Left ventricle myocardium inferior (tissue), 1 donor: Measurements from ENCODE around the gene OAT. TPM values are rescaled to one million over a fixed set of nuclear protein-coding genes. Genes with fewer than 3 reads are reported as not detected.

Experiments
- DNase-seq: peaks from one replicate; pipeline ENCODE4 v3.0.0-alpha.2; 2020
- H3K27ac ChIP-seq: fragments of 200-600 bp; replicated peaks from 2 replicates; pipeline ENCODE4 v1.8.0; 2021
- H3K27me3 ChIP-seq: fragments of 200-600 bp; 2 replicates; pipeline ENCODE4 v1.8.0; 2021; ENCODE audit warnings: low read depth
- H3K36me3 ChIP-seq: fragments of 200-600 bp; 2 replicates; pipeline ENCODE4 v1.8.0; 2021
- H3K4me1 ChIP-seq: fragments of 200-600 bp; 2 replicates; pipeline ENCODE4 v1.8.0; 2021
- H3K4me3 ChIP-seq: fragments of 200-600 bp; 2 replicates; pipeline ENCODE4 v1.8.0; 2021; ENCODE audit warnings: mild to moderate bottlenecking, moderate library complexity
- H3K9me3 ChIP-seq: fragments of 200-600 bp; replicated peaks from 2 replicates; pipeline ENCODE4 v1.8.0; 2021
- CTCF ChIP-seq: fragments of 200-600 bp; IDR thresholded peaks from 2 replicates; pipeline ENCODE4 v1.8.0; 2021; ENCODE audit warnings: antibody characterized with exemption, mild to moderate bottlenecking, borderline replicate concordance
- intact Hi-C: fragments of 100-400 bp; cut with micrococcal nuclease; formaldehyde crosslinking; loops from one replicate; pipeline ENCODE4 v1.11.0; 2022
- total RNA-seq: library from RNA; stranded (reverse); fragmentation: NEBNext Ultra II Directional; extraction: Animal tissue kit (Norgen Biotek cat#: 25700); gene quantifications from one replicate; pipeline ENCODE4 v1.2.1, GENCODE V29; 2021
- donor health status: DM: no; HTN: yes; CAD: no; lungs with severe emphysema.

The OAT gene
- total RNA-seq, 1 donor from 2014 or later = 24.3 TPM

- Histone ChIP-seq H3K4me3 (peak overlapping the region; percentile 71), H3K27me3 (peaks cover 8% of the 10 kb centered on the region), H3K9me3 (no peaks in the 10 kb centered on the region), H3K4me1 (peaks cover 10% of the 10 kb centered on the region), H3K27ac (no peak overlapping the region), H3K36me3 (no peaks in the 10 kb centered on the region)
- peak; percentile 97 for TF ChIP-seq CTCF
- DNase-seq = peak; percentile 90
- intact Hi-C loops = loop anchor here (1.0 kb wide), 1 partner anchor 395 kb away; no protein-coding TSS in a partner anchor
These were observed 29.7 kb downstream of the OAT start for GRCh38 chr10:124388823-124389612.

- intact Hi-C loops = no loop called here
- peaks cover 8% of the 10 kb centered on the region for H3K27me3 ChIP-seq
- peaks cover 10% of the 10 kb centered on the region for H3K4me1 ChIP-seq
- DNase-seq = no peak
- no peak overlapping the region for H3K27ac ChIP-seq
- no peak for TF ChIP-seq CTCF
- H3K4me3 ChIP-seq = peak overlapping the region; percentile 71
- H3K36me3 ChIP-seq = no peaks in the 10 kb centered on the region
- H3K9me3 ChIP-seq = no peaks in the 10 kb centered on the region
These were observed 30.3 kb downstream of the OAT start for GRCh38 chr10:124388476-124388822.

- Histone ChIP-seq H3K4me1 (peaks cover 10% of the 10 kb centered on the region), H3K4me3 (no peak overlapping the region), H3K9me3 (no peaks in the 10 kb centered on the region), H3K27ac (no peak overlapping the region), H3K27me3 (peaks cover 15% of the 10 kb centered on the region), H3K36me3 (no peaks in the 10 kb centered on the region)
- intact Hi-C loops = no loop called here
- DNase-seq = no peak
- no peak for TF ChIP-seq CTCF
These were observed 31.4 kb downstream of the OAT start for GRCh38 chr10:124387078-124387874.

GRCh38 chr10:124386186-124387077, 32.3 kb downstream of the OAT start:
- no peak for TF ChIP-seq CTCF
- peaks cover 22% of the 10 kb centered on the region for H3K27me3 ChIP-seq
- H3K36me3 ChIP-seq = no peaks in the 10 kb centered on the region
- intact Hi-C loops = no loop called here
- peaks cover 10% of the 10 kb centered on the region for H3K4me1 ChIP-seq
- no peak overlapping the region for H3K27ac ChIP-seq
- DNase-seq = no peak
- H3K9me3 ChIP-seq = no peaks in the 10 kb centered on the region
- H3K4me3 ChIP-seq = no peak overlapping the region

GRCh38 chr10:124385627-124386185, 33.0 kb downstream of the OAT start:
- TF ChIP-seq CTCF = no peak
- Histone ChIP-seq H3K9me3 (no peaks in the 10 kb centered on the region), H3K36me3 (no peaks in the 10 kb centered on the region), H3K4me1 (peaks cover 10% of the 10 kb centered on the region), H3K4me3 (no peak overlapping the region), H3K27ac (no peak overlapping the region), H3K27me3 (peaks cover 29% of the 10 kb centered on the region)
- intact Hi-C loops = no loop called here
- DNase-seq = no peak
